Endothelial cell of umbilical vein (primary cell): ENCODE data around the gene ZNF462. TPM values are rescaled to one million over a fixed set of nuclear protein-coding genes. Genes with fewer than 3 reads are reported as not detected.

Source experiments
- BruUV-seq: library from RNA; stranded (reverse); fragments of 400-500 nt; replicated peaks from 2 replicates; lab custom pipeline; 2021; lab: Mats Ljungman, UMichigan
- CTCF ChIA-PET: fragments of 300-600, 350-600 bp; sonication (Branson Sonifier 250); formaldehyde crosslinking; loops from one replicate; lab custom pipeline; 2021; ENCODE audit warnings: antibody characterized with exemption, inconsistent platforms; lab: Charles Lee
- POLR2A ChIA-PET: fragments of 300-600, 350-600 bp; sonication (Branson Sonifier 250); formaldehyde crosslinking; loops from one replicate; lab custom pipeline; 2021; ENCODE audit warnings: antibody characterized with exemption, inconsistent platforms; lab: Charles Lee
- DNase-seq: peaks from one replicate; pipeline ENCODE4 v3.0.0-alpha.2; 2011; ENCODE audit warnings: low read depth, low spot score
- FAIRE-seq: peaks from 2 replicates; lab custom pipeline; 2011; peaks lifted over from hg19 to GRCh38; lab: Jason Lieb, UNC
- H2AFZ ChIP-seq: 2 replicates; pipeline ENCODE4 v1.6.0; 2012; ENCODE audit warnings: low read depth, low read length, control low read depth, inconsistent platforms
- H3K27ac ChIP-seq: 2 replicates; pipeline ENCODE4 v1.5.1; 2011; ENCODE audit warnings: low read depth, mild to moderate bottlenecking, control low read depth, low read length, moderate library complexity; ENCODE audit not compliant: insufficient read depth
- H3K27me3 ChIP-seq, 2 experiments: 2 replicates each; pipeline versions ENCODE4 v1.6.0 to v1.6.1; 2011; ENCODE audit warnings: low read length in 2 of 2, mixed read lengths in 1 of 2; ENCODE audit not compliant: control insufficient read depth in 2 of 2, insufficient read depth in 2 of 2
- H3K36me3 ChIP-seq, 2 experiments: 2 replicates in 1 of 2; 3 replicates in 1 of 2; pipeline ENCODE4 v1.5.1; 2011; ENCODE audit warnings: low read length in 2 of 2, mild to moderate bottlenecking in 1 of 2, moderate library complexity in 1 of 2; ENCODE audit not compliant: control insufficient read depth in 2 of 2, insufficient read depth in 2 of 2; ENCODE audit errors: extremely low read depth in 1 of 2
- H3K4me1 ChIP-seq: 3 replicates; pipeline ENCODE4 v1.5.1; 2011; ENCODE audit warnings: mild to moderate bottlenecking, low read length; ENCODE audit not compliant: control insufficient read depth, insufficient read depth; ENCODE audit errors: extremely low read depth
- H3K4me2 ChIP-seq: 2 replicates; pipeline ENCODE4 v1.6.1; 2011; ENCODE audit warnings: low read length, control low read depth, mixed read lengths; ENCODE audit not compliant: insufficient read depth
- H3K4me3 ChIP-seq, 3 experiments: fragments of 200-600 bp in 1 of 3; sonication (generic), shearing (Covaris generic) in 1 of 3; replicated peaks in 1 of 3; 2 replicates each; pipeline ENCODE4 v1.5.1; 2011 to 2016; ENCODE audit warnings: control low read depth in 3 of 3, low read length in 3 of 3, mild to moderate bottlenecking in 2 of 3, inconsistent platforms in 1 of 3, low read depth in 1 of 3, moderate library complexity in 1 of 3; ENCODE audit not compliant: insufficient read depth in 1 of 3
- H3K79me2 ChIP-seq: 2 replicates; pipeline ENCODE4 v1.6.0; 2012; ENCODE audit warnings: low read length, inconsistent platforms; ENCODE audit not compliant: control insufficient read depth, insufficient read depth
- H3K9ac ChIP-seq: replicated peaks from 2 replicates; pipeline ENCODE3; 2011; ENCODE audit warnings: low read length, control low read depth; ENCODE audit not compliant: insufficient read depth; ENCODE audit errors: extremely low read depth
- H3K9me1 ChIP-seq: replicated peaks from 3 replicates; pipeline ENCODE4 v1.6.0; 2011; ENCODE audit warnings: mild to moderate bottlenecking, low read length; ENCODE audit not compliant: control insufficient read depth, insufficient read depth; ENCODE audit errors: extremely low read depth
- H3K9me3 ChIP-seq: replicated peaks from 2 replicates; pipeline ENCODE4 v1.5.1; 2012; ENCODE audit warnings: low read length, inconsistent platforms; ENCODE audit not compliant: control insufficient read depth, insufficient read depth
- H4K20me1 ChIP-seq: replicated peaks from 2 replicates; pipeline ENCODE3; 2011; ENCODE audit warnings: mild to moderate bottlenecking, low read length; ENCODE audit not compliant: control insufficient read depth, insufficient read depth; ENCODE audit errors: extremely low read depth
- EZH2 ChIP-seq: IDR thresholded peaks from 2 replicates; pipeline ENCODE4 v1.6.1; 2012; ENCODE audit warnings: borderline replicate concordance, low read depth, mild to moderate bottlenecking, moderate library complexity, low read length, inconsistent platforms; ENCODE audit not compliant: severe bottlenecking
- FOS ChIP-seq: IDR thresholded peaks from 2 replicates; pipeline ENCODE4 v1.6.1; 2011; ENCODE audit warnings: mild to moderate bottlenecking, low read length, moderate library complexity, borderline replicate concordance; ENCODE audit not compliant: insufficient read depth
- JUN ChIP-seq: IDR thresholded peaks from 2 replicates; pipeline ENCODE4 v1.6.1; 2011; ENCODE audit warnings: borderline replicate concordance, low read depth; ENCODE audit not compliant: insufficient read length, insufficient read depth
- MYC ChIP-seq: IDR thresholded peaks from one replicate; pipeline ENCODE4 v1.6.1; 2011; ENCODE audit warnings: mild to moderate bottlenecking, low read depth, low read length
- POLR2A ChIP-seq: IDR thresholded peaks from 2 replicates; pipeline ENCODE4 v1.6.1; 2012; ENCODE audit warnings: low read depth, mild to moderate bottlenecking, control low read depth, low read length
- POLR2AphosphoS5 ChIP-seq: IDR thresholded peaks from 2 replicates; pipeline ENCODE4 v1.6.1; 2012; ENCODE audit warnings: low read depth, mild to moderate bottlenecking, control low read depth, low read length, moderate library complexity; ENCODE audit not compliant: insufficient read depth
- dilution Hi-C: fragments of 300-500 bp; cut with MboI; formaldehyde crosslinking; loops from one replicate; pipeline ENCODE4 v1.15.0; 2019; ENCODE audit warnings: low sequenced_read_pairs; ENCODE audit not compliant: extremely low pct_ligation_motif_present
- intact Hi-C: fragments of 100-400 bp; cut with micrococcal nuclease; formaldehyde crosslinking; loops from one replicate; pipeline ENCODE4 v1.10.0; 2022
- polyA plus RNA-seq, 4 experiments: library from polyadenylated mRNA; depleted of rRNA in 3 of 4; stranded (reverse) in 3 of 4; unstranded in 1 of 4; fragments of >200 nt; gene quantifications; 2 replicates each; pipeline versions ENCODE4 v1.2.1 to v1.2.3, GENCODE V29; 2011 to 2012; ENCODE audit warnings: missing spikeins in 1 of 4
- total RNA-seq: library from RNA; stranded (reverse); gene quantifications from 2 replicates; pipeline ENCODE4 v1.2.3, GENCODE V29; 2021
- TF ChIP-seq, protein P1 (sequence below), 2 donors: IDR thresholded peaks; 1 replicate in 1 of 2; 2 replicates in 1 of 2; pipeline ENCODE4 v1.5.1; 2011; ENCODE audit warnings: low read length in 2 of 2, mild to moderate bottlenecking in 2 of 2, moderate library complexity in 2 of 2, control low read depth in 1 of 2, inconsistent platforms in 1 of 2, low read depth in 1 of 2; ENCODE audit not compliant: insufficient read depth in 1 of 2; ENCODE audit errors: extremely low read depth in 1 of 2
- TF ChIP-seq, protein P2 (sequence below): IDR thresholded peaks from 2 replicates; pipeline ENCODE4 v1.6.1; 2011; ENCODE audit not compliant: insufficient read depth, insufficient read length

Gene ZNF462
- total and polyA plus RNA-seq, 2 donors (not counting 3 experiments of a cell fraction or from before 2014, with no cell fraction given), result 6.2 to 24.7 TPM

- H4K20me1 ChIP-seq, result no peaks in the 10 kb centered on the region
- H3K79me2 ChIP-seq, result no peaks in the 10 kb centered on the region
- H2AFZ ChIP-seq, result no peak overlapping the region
- intact Hi-C loops, result no loop called here
- H3K27ac ChIP-seq, result no peak overlapping the region
- H3K4me2 ChIP-seq, result no peak overlapping the region
- CTCF ChIA-PET, result no interaction called here
- POLR2A ChIA-PET, result no interaction called here
- no peaks in the 10 kb centered on the region for H3K27me3 ChIP-seq
- DNase-seq (no peak), FAIRE-seq (no peak)
- peaks cover 21% of the 10 kb centered on the region for H3K4me1 ChIP-seq
- dilution Hi-C loops, result no loop called here
- no peaks in the 10 kb centered on the region for H3K9me3 ChIP-seq
- H3K9me1 ChIP-seq, result no peaks in the 10 kb centered on the region
- H3K9ac ChIP-seq, result no peak overlapping the region
- BruUV-seq, result no TSS peak
- no peaks in the 10 kb centered on the region for H3K36me3 ChIP-seq
- no peak for TF ChIP-seq FOS
- no peak for TF ChIP-seq EZH2
- TF ChIP-seq, protein P1, sequence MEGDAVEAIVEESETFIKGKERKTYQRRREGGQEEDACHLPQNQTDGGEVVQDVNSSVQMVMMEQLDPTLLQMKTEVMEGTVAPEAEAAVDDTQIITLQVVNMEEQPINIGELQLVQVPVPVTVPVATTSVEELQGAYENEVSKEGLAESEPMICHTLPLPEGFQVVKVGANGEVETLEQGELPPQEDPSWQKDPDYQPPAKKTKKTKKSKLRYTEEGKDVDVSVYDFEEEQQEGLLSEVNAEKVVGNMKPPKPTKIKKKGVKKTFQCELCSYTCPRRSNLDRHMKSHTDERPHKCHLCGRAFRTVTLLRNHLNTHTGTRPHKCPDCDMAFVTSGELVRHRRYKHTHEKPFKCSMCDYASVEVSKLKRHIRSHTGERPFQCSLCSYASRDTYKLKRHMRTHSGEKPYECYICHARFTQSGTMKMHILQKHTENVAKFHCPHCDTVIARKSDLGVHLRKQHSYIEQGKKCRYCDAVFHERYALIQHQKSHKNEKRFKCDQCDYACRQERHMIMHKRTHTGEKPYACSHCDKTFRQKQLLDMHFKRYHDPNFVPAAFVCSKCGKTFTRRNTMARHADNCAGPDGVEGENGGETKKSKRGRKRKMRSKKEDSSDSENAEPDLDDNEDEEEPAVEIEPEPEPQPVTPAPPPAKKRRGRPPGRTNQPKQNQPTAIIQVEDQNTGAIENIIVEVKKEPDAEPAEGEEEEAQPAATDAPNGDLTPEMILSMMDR (IDR thresholded peaks at IDR 0.05; ENCODE audit: extremely low read depth in 1 of 2, insufficient read depth in 1 of 2, low read depth in 1 of 2, low read length in 2 of 2), result no peak
- TF ChIP-seq JUN, result no peak
- TF ChIP-seq MYC, result no peak
- no peak for TF ChIP-seq POLR2AphosphoS5
- no peak for TF ChIP-seq POLR2A
- TF ChIP-seq, protein P2, sequence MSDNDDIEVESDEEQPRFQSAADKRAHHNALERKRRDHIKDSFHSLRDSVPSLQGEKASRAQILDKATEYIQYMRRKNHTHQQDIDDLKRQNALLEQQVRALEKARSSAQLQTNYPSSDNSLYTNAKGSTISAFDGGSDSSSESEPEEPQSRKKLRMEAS, result no peak
- no peak overlapping the region for H3K4me3 ChIP-seq
Observed at GRCh38 chr9:106964329-106964728, 101.4 kb downstream of the ZNF462 start.
